ENCODE results near the gene GID8.

The GID8 gene

GRCh38 chr20:62971950-62972844 lies 34.2 kb downstream of the GID8 start:
- DNase-seq: no peak

- no peak for DNase-seq
Measured at GRCh38 chr20:62972845-62973745, 35.1 kb downstream of the GID8 start.

- DNase-seq: no peak
Measured at GRCh38 chr20:62975251-62975760, 37.4 kb downstream of the GID8 start.

GRCh38 chr20:62975812-62976508 lies 38.0 kb downstream of the GID8 start:
- DNase-seq: no peak

- no peak for DNase-seq
Measured at GRCh38 chr20:62976886-62977285, 38.9 kb downstream of the GID8 start.

- DNase-seq: no peak
Measured at GRCh38 chr20:62977613-62978560, 39.9 kb downstream of the GID8 start.

GRCh38 chr20:62978561-62978943 lies 40.6 kb downstream of the GID8 start:
- DNase-seq: no peak

GRCh38 chr20:62979310-62979709 lies 41.4 kb downstream of the GID8 start:
- DNase-seq: no peak

GRCh38 chr20:62979876-62980373 lies 42.0 kb downstream of the GID8 start:
- no peak for DNase-seq

- no peak for DNase-seq
Measured at GRCh38 chr20:62980380-62980960, 42.5 kb downstream of the GID8 start.

GRCh38 chr20:62980970-62981369 lies 43.0 kb downstream of the GID8 start:
- DNase-seq: no peak

- DNase-seq: no peak
Measured at GRCh38 chr20:62982124-62983075, 44.5 kb downstream of the GID8 start.

GRCh38 chr20:62983210-62983609 lies 45.3 kb downstream of the GID8 start:
- DNase-seq: no peak

GRCh38 chr20:62984666-62985443 lies 46.9 kb downstream of the GID8 start:
- DNase-seq: no peak

- no peak for DNase-seq
Measured at GRCh38 chr20:62985444-62985778, 47.5 kb downstream of the GID8 start.

- DNase-seq: no peak
Measured at GRCh38 chr20:62986257-62986800, 48.4 kb downstream of the GID8 start.

- DNase-seq: no peak
Measured at GRCh38 chr20:62987114-62987513, 49.2 kb downstream of the GID8 start.

- DNase-seq: no peak
Measured at GRCh38 chr20:62989201-62989601, 51.3 kb downstream of the GID8 start.

GRCh38 chr20:62990306-62990825 lies 52.4 kb downstream of the GID8 start:
- no peak for DNase-seq

Measured in cortex of kidney (tissue), 1 donor.